Stimulated activated CD4-positive, alpha-beta T cell treated with anti-CD3 and anti-CD28 coated beads, Interleukin-4, amount 100 ng/mL, for 4 hours (primary cell): ENCODE data around the gene ADAMTS2.

Experiments used
- DNase-seq, 2 experiments: peaks; one replicate each; pipeline ENCODE4 v3.0.0-alpha.2; 2020

Gene ADAMTS2

GRCh38 chr5:179275941-179276837 is 69.1 kb downstream of the ADAMTS2 start:
- no peak for DNase-seq

- DNase-seq: no peak
Observed at GRCh38 chr5:179275381-179275878, 69.8 kb downstream of the ADAMTS2 start.

- DNase-seq: no peak
Observed at GRCh38 chr5:179274321-179275315, 70.6 kb downstream of the ADAMTS2 start.

- no peak for DNase-seq
Observed at GRCh38 chr5:179273441-179274145, 71.7 kb downstream of the ADAMTS2 start.

GRCh38 chr5:179273073-179273435 is 72.2 kb downstream of the ADAMTS2 start:
- DNase-seq: no peak

GRCh38 chr5:179272326-179273072 is 72.8 kb downstream of the ADAMTS2 start:
- DNase-seq: no peak

GRCh38 chr5:179271821-179272325 is 73.4 kb downstream of the ADAMTS2 start:
- DNase-seq: no peak

GRCh38 chr5:179271428-179271734 is 73.9 kb downstream of the ADAMTS2 start:
- DNase-seq: no peak

GRCh38 chr5:179270581-179271427 is 74.5 kb downstream of the ADAMTS2 start:
- DNase-seq: no peak

GRCh38 chr5:179269781-179270543 is 75.3 kb downstream of the ADAMTS2 start:
- no peak for DNase-seq

- no peak for DNase-seq
Observed at GRCh38 chr5:179268966-179269693, 76.1 kb downstream of the ADAMTS2 start.

- no peak for DNase-seq
Observed at GRCh38 chr5:179268399-179268952, 76.8 kb downstream of the ADAMTS2 start.

GRCh38 chr5:179267671-179268083 is 77.6 kb downstream of the ADAMTS2 start:
- no peak for DNase-seq

GRCh38 chr5:179267071-179267670 is 78.1 kb downstream of the ADAMTS2 start:
- no peak for DNase-seq

GRCh38 chr5:179266291-179267070 is 78.8 kb downstream of the ADAMTS2 start:
- no peak for DNase-seq

- no peak for DNase-seq
Observed at GRCh38 chr5:179265514-179266290, 79.6 kb downstream of the ADAMTS2 start.
